Esophagus squamous epithelium (tissue), 4 donors: ENCODE measurements around the gene TSPEAR.

Experiments
- POLR2A ChIP-seq, 4 donors: fragments of 450-650 bp; IDR thresholded peaks; one replicate each; pipeline ENCODE4 v1.6.1; 2017; ENCODE audit warnings: antibody characterized with exemption in 4 of 4, mild to moderate bottlenecking in 4 of 4, moderate library complexity in 3 of 4
- TF ChIP-seq, protein P1 (sequence below), 6 experiments: fragments of 450-650 bp in 4 of 6; fragments of 200-600 bp in 2 of 6; sonication (generic) in 2 of 6; IDR thresholded peaks; one replicate each; pipeline ENCODE4 v1.5.1; 2016 to 2019; ENCODE audit warnings: antibody characterized with exemption in 6 of 6, mild to moderate bottlenecking in 4 of 6, moderate library complexity in 4 of 6

DNA sequence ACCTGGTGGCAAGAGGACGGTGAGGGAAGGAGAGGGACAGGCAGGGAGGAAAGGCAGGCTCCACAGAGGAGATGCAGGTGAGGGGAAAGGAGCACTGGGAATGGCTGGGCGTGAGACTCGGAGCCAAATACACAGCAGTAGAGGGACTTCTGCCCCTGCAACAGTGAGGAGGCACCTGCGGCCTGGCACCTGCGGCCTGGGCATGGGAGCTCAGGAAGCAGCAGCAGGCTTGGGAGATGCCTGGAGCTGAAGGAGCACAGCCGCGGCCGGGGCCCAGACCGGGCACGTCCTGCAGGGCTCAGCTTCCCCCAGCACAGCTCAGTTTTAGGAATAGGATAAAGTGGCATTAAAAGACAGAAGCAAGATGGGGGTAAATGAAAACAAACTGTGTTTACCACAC lies 20.9 kb upstream of the TSPEAR start:
- no peak for TF ChIP-seq POLR2A (IDR thresholded peaks at IDR 0.05)
- TF ChIP-seq, protein P1, sequence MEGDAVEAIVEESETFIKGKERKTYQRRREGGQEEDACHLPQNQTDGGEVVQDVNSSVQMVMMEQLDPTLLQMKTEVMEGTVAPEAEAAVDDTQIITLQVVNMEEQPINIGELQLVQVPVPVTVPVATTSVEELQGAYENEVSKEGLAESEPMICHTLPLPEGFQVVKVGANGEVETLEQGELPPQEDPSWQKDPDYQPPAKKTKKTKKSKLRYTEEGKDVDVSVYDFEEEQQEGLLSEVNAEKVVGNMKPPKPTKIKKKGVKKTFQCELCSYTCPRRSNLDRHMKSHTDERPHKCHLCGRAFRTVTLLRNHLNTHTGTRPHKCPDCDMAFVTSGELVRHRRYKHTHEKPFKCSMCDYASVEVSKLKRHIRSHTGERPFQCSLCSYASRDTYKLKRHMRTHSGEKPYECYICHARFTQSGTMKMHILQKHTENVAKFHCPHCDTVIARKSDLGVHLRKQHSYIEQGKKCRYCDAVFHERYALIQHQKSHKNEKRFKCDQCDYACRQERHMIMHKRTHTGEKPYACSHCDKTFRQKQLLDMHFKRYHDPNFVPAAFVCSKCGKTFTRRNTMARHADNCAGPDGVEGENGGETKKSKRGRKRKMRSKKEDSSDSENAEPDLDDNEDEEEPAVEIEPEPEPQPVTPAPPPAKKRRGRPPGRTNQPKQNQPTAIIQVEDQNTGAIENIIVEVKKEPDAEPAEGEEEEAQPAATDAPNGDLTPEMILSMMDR (IDR thresholded peaks at IDR 0.05): no peak
